ENCODE data around the gene KCNC3.

Gene KCNC3

DNA sequence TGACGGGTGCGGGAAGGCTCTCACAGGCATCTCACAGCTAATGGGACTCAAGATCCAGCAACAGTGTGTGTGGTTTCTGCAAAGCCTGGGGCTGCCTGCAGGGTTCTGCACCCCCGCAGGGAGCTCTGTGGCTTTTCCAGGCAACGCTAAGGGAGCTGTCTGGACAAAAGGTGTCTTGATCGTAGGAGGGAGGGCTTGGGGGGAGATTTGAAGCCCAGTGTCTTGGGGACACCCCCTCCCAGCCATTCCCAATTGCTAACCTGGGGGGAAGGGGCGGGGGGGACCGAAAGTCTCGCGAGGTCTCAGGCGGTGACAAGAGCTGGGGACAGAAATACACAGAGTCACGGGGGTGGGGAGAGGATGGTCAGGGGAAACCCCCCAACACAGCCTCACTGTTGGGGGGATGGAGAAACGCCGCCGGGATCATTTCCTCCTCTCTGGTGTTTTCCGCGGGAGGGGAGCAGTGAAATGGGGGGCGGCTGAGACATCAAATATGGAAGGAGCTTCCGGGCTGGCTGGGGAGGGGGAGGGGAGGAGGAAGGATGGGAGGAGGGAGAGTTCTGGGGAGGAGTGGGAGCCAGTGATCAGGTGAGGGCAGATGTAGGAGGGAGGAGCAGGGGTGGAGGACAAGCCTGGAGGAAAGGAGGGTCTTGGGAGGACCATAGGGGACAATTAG lies 13.3 kb downstream of the KCNC3 start:
- Histone ChIP-seq H3K4me1 (ENCODE audit: control insufficient read depth, insufficient read depth, low read length) (peaks cover 5% of the 10 kb centered on the region), H3K9ac (ENCODE audit: low read depth, low read length) (no peak overlapping the region), H3K27ac (ENCODE audit: low read depth, low read length) (peak overlapping the region; percentile 87), H3K36me3 (ENCODE audit: control insufficient read depth, insufficient read depth, low read length) (no peaks in the 10 kb centered on the region), H3K4me3 (ENCODE audit: low read depth, low read length) (peak overlapping the region; percentile 52), H3K9me3 (ENCODE audit: control insufficient read depth, insufficient read depth, low read length) (no peaks in the 10 kb centered on the region), H3K27me3 (ENCODE audit: control insufficient read depth, insufficient read depth, low read length) (no peaks in the 10 kb centered on the region)

DNA sequence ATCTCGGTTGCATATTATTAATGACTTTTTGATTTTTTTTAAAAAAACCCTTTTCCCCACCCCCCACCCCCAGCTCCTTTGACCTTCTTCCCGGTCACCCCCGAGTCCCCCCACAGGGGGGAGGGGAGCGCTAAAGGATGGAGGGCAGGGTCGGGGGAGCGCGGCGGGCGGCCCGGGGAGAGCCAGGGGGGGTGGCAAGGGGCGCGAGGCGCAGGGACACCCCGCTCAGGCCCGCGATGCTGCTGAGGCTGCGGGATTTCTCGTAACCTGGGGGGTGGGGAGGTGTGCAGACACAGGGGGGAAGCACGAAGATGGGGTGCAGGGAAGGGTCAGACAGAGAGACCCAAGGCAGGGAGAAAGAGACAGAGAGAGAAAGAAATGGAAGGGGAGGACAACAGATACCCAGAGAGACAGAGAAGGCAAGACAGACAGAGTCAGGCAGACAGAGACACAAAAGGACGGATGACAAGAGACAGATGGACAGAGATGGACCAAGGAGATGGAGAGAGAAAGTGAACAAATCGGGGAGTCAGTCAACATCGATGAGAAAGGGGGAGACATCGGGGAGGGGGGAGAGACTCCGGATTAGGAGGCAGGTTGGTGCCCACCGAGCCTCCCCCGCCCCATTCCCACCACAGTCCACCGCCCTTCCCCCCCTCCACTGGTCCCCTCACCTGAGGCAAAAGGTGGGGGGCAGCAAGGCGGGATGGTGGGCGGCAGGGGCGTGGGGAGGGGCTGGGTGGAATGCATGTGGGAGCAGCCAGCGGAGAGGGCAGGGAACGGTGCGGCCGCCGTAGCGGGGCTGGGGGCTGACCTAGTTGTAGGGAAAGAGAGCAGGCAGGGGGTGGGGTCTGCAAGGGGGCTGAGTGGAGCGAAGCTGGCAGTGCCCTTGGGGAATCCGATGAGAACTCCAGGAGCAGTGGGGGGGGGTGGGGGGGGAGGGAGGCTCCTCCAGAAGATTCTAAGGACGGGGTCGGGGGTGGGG lies 14.2 kb downstream of the KCNC3 start:
- Histone ChIP-seq H3K27ac (ENCODE audit: low read depth, low read length) (peak overlapping the region; percentile 87), H3K27me3 (ENCODE audit: control insufficient read depth, insufficient read depth, low read length) (peaks cover 5% of the 10 kb centered on the region; the same call in 1 of the 2 replicates), H3K9ac (ENCODE audit: low read depth, low read length) (no peak overlapping the region; the same call in 1 of the 2 replicates), H3K36me3 (ENCODE audit: control insufficient read depth, insufficient read depth, low read length) (no peaks in the 10 kb centered on the region), H3K4me3 (ENCODE audit: low read depth, low read length) (peak overlapping the region; percentile 67), H3K9me3 (ENCODE audit: control insufficient read depth, insufficient read depth, low read length) (no peaks in the 10 kb centered on the region), H3K4me1 (ENCODE audit: control insufficient read depth, insufficient read depth, low read length) (peaks cover 5% of the 10 kb centered on the region)

DNA sequence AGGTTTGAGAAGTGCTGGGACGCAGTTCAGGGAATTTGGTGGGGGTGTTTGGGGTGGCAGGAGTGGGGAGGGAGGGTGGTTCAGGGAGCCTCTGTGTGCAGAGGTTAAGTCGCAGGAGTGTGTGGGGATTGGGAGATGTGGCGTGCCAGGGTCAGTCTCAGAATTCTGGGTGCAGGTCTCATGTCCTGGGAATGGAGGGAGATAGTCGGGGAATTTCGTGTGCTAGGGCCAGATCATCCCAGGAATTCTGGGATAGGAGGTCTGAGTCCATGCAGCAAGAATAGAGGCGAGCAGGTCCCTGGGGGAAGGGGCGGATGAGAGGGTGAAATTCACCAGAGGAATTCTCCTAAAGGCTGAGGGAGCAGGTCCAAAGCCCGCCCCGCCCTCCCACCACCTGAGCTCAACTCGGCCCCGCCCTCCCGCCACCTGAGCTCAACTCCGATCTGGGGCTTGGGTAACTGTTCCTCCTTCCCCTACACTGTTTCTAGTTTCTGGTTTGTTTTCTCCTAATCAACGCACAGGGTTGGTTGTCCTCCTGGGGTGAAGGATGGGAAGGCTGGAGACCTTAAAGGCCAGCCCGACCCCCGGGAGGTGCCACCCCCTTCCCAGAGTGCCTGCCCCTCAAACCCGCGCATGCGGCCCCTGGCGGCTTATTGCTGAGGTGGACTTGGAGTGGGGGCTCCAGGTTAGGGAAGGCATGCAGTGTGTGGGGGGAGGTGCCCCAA lies 15.2 kb downstream of the KCNC3 start:
- Histone ChIP-seq H3K27me3 (ENCODE audit: control insufficient read depth, insufficient read depth, low read length) (peaks cover 5% of the 10 kb centered on the region; the same call in 1 of the 2 replicates), H3K9me3 (ENCODE audit: control insufficient read depth, insufficient read depth, low read length) (no peaks in the 10 kb centered on the region), H3K4me1 (ENCODE audit: control insufficient read depth, insufficient read depth, low read length) (peaks cover 5% of the 10 kb centered on the region), H3K9ac (ENCODE audit: low read depth, low read length) (no peak overlapping the region), H3K36me3 (ENCODE audit: control insufficient read depth, insufficient read depth, low read length) (no peaks in the 10 kb centered on the region), H3K4me3 (ENCODE audit: low read depth, low read length) (peak overlapping the region; percentile 67), H3K27ac (ENCODE audit: low read depth, low read length) (peak overlapping the region; percentile 87)

DNA sequence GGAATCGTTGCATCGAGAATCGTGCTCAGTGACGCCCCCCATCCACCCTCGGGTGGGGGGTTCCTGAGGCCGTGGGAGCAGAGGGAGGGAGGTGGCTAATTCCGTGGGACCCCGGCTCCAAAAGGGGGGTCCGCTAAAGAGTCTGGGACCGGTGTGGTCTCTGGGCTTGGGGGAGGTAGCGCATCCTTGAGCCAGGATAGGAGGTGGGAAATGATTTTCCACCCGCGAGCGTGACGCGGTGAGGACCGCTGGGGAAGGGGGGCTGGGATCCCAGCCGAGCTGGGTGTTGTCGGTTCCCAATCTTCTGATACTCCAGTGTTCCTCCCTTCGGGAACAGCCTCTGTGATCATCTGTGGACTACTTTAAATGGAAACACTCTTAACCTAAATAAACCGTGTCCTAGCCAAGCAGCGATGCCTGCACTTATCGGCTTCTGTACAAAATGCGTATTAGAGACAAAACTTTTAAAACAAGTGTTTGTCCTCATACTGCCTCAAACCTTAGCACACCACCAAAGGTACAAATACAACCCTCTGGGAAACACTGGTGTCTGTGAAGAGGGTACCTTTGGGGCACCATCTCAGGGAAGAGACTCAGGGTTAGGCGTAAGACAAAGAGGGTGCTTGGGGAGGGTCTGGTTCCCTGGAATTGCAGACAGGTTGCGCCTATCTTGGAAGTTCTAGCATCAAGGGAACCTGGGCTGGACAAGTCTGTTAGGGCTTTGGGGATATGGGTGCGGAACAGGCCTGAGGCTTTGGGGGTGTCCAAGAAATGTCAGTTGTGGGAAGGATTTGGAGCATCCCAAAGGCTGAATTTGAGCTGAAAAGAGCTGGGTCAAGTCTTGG lies 16.0 kb downstream of the KCNC3 start:
- Histone ChIP-seq H3K4me1 (ENCODE audit: control insufficient read depth, insufficient read depth, low read length) (peaks cover 5% of the 10 kb centered on the region), H3K9me3 (ENCODE audit: control insufficient read depth, insufficient read depth, low read length) (no peaks in the 10 kb centered on the region), H3K27ac (ENCODE audit: low read depth, low read length) (peak overlapping the region; percentile 87), H3K36me3 (ENCODE audit: control insufficient read depth, insufficient read depth, low read length) (no peaks in the 10 kb centered on the region), H3K4me3 (ENCODE audit: low read depth, low read length) (peak overlapping the region; percentile 67), H3K9ac (ENCODE audit: low read depth, low read length) (peak overlapping the region; percentile 21; the same call in 1 of the 2 replicates), H3K27me3 (ENCODE audit: control insufficient read depth, insufficient read depth, low read length) (peaks cover 5% of the 10 kb centered on the region; the same call in 1 of the 2 replicates)

DNA sequence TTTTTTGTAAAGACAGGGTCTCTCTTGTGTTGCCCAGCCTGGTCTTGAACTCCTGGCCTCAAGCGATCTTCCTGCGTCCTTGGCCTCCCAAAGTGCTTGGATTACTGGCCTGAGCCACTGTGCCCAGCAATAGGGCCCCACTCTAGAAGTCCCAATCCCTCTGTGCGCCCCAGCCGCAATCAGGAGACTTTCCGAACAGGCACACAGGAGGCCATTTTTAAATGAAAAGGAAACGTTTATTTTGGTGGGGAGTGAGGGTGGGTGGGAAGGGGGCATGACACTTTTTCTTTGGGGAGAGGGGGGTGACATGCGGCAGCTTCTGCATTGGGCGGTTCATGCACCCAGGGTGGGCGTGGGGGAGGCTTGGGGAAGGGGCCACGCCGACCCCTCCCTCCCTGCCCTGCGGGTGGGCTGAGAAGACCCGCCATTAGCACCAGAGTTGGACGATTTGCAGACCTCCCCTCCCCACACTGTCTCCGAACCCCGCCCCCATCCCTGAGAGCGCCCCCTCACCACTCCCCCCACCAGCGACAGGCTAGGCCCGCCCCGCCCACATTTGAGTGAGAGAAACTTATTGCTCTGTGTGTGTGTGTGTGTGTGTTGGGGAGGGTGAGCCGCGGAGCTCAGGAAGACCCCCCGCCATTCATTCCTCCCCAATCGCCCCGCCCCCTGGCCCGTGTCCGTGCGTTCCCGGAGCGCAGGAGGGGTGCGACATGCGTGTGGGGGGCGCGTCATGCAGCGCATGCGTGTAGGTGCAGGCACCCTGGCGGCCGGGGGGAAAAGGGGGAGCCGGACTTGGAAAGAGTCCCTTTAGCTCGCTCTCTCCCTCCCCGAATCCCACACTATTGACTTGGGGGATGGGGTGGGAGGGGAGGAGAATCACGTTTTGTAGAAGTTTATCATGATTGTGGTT lies 17.2 kb downstream of the KCNC3 start:
- Histone ChIP-seq H3K36me3 (ENCODE audit: control insufficient read depth, insufficient read depth, low read length) (no peaks in the 10 kb centered on the region), H3K9ac (ENCODE audit: low read depth, low read length) (peak overlapping the region; percentile 30), H3K27ac (ENCODE audit: low read depth, low read length) (peak overlapping the region; percentile 87), H3K4me1 (ENCODE audit: control insufficient read depth, insufficient read depth, low read length) (peaks cover 5% of the 10 kb centered on the region), H3K27me3 (ENCODE audit: control insufficient read depth, insufficient read depth, low read length) (peaks cover 5% of the 10 kb centered on the region; the same call in 1 of the 2 replicates), H3K4me3 (ENCODE audit: low read depth, low read length) (peak overlapping the region; percentile 67), H3K9me3 (ENCODE audit: control insufficient read depth, insufficient read depth, low read length) (peaks cover 5% of the 10 kb centered on the region)

DNA sequence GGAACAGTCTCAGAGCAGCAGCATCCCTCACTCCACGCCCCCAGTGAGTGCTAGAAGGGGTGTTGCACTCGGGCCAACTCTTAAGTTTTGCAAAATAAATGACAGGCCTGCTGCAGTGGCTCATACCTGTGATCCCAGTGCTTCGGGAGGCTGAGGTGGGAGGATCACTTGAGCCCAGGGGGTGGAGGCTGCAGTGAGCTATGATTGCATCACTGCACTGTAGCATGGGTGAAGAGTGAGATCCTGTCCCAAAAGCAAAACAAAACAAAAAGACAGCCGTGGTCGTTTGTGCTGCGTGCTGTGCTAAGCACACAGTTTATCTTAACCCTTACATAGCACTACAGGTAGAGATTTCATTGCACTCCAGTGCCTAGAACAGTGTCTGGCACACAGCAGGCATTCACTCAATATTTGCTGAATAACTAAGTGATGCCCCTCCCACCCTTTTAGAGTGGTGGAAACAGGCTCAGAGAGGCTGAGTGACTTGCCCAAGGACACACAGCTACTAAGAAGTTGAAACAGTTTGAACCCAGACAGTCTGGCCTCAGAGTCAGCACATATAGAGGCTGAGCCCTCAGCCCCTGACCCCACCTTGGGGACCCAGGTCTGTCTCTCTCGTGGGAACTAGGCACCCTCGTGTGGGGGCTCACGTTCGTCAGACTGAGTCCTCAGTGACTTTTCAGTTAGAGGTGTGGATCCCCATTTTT lies 18.3 kb downstream of the KCNC3 start:
- Histone ChIP-seq H3K27ac (ENCODE audit: low read depth, low read length) (no peak overlapping the region), H3K4me3 (ENCODE audit: low read depth, low read length) (no peak overlapping the region), H3K4me1 (ENCODE audit: control insufficient read depth, insufficient read depth, low read length) (peaks cover 5% of the 10 kb centered on the region), H3K27me3 (ENCODE audit: control insufficient read depth, insufficient read depth, low read length) (peaks cover 5% of the 10 kb centered on the region; the same call in 1 of the 2 replicates), H3K36me3 (ENCODE audit: control insufficient read depth, insufficient read depth, low read length) (no peaks in the 10 kb centered on the region; the same call in 1 of the 2 replicates), H3K9ac (ENCODE audit: low read depth, low read length) (no peak overlapping the region), H3K9me3 (ENCODE audit: control insufficient read depth, insufficient read depth, low read length) (peaks cover 8% of the 10 kb centered on the region)

DNA sequence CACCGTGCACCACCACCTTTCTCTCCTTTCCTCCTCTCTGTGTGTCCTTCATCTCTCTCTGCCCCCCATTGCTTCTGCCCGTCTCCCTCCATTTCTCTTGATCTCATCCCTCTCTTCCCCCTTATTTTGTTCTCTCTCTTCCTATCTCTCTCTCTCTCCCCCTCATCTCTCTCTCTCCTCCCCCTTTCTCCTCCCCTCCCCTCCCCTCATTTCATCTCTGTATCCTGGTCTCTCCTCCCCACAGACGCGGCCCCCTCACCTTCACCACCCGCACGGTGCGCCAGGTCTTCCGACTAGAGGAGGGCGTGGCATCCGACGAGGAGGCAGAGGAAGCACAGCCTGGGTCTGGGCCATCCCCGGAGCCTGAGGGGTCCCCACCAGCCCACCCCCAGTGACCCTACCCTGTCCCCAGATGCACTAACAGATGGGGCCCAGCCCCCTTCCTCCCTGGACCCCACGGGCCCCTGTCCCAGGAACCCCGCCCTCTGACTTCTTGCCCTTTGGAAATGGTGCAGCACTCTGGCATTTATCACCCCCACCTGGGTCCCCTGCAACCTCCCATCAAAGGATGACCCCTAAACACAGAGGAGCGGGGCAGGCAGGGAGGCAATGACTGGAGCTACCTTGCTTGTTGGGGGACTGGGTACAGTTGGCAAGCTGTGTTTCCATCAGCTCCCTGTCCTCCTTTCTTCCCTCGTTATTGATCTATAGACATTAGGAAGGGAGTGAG lies 19.6 kb downstream of the KCNC3 start:
- no peak overlapping the region for H3K27ac ChIP-seq (ENCODE audit: low read depth, low read length)
- no peak overlapping the region for H3K4me3 ChIP-seq (ENCODE audit: low read depth, low read length)
- H3K36me3 ChIP-seq (ENCODE audit: control insufficient read depth, insufficient read depth, low read length): no peaks in the 10 kb centered on the region; the same call in 1 of the 2 replicates
- peaks cover 5% of the 10 kb centered on the region for H3K4me1 ChIP-seq (ENCODE audit: control insufficient read depth, insufficient read depth, low read length)
- H3K9ac ChIP-seq (ENCODE audit: low read depth, low read length): no peak overlapping the region
- H3K9me3 ChIP-seq (ENCODE audit: control insufficient read depth, insufficient read depth, low read length): peaks cover 8% of the 10 kb centered on the region
- peaks cover 9% of the 10 kb centered on the region for H3K27me3 ChIP-seq (ENCODE audit: control insufficient read depth, insufficient read depth, low read length)

DNA sequence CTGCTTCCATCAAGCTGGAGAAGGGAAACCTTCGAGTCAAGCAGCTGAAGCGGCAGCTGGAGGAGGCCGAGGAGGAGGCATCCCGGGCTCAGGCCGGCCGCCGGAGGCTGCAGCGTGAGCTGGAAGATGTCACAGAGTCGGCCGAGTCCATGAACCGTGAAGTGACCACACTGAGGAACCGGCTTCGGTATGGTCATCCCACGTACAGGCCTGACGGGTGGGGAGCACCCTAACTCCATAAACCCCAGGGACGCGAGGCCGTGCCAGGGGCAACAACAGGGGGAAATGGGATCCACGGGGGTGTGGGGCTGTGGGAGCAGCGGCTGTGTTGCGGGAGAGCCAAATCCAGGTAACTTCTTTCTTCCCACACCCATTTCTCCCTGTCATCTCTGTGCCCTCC lies 20.2 kb downstream of the KCNC3 start:
- Histone ChIP-seq H3K27ac (ENCODE audit: low read depth, low read length) (no peak overlapping the region), H3K27me3 (ENCODE audit: control insufficient read depth, insufficient read depth, low read length) (peaks cover 9% of the 10 kb centered on the region), H3K36me3 (ENCODE audit: control insufficient read depth, insufficient read depth, low read length) (no peaks in the 10 kb centered on the region; the same call in 1 of the 2 replicates), H3K9ac (ENCODE audit: low read depth, low read length) (no peak overlapping the region), H3K9me3 (ENCODE audit: control insufficient read depth, insufficient read depth, low read length) (peaks cover 8% of the 10 kb centered on the region), H3K4me1 (ENCODE audit: control insufficient read depth, insufficient read depth, low read length) (peaks cover 5% of the 10 kb centered on the region), H3K4me3 (ENCODE audit: low read depth, low read length) (no peak overlapping the region)

Data from HUES48 (cell line).